ENCODE data around the gene CCDC6. TPM values are rescaled to one million over a fixed set of nuclear protein-coding genes. Genes with fewer than 3 reads are reported as not detected.

Gene CCDC6
- polyA plus RNA-seq, 3 donors: 4.2 to 13.5 (median 6.2) TPM

- no peaks in the 10 kb centered on the region for H3K36me3 Mint-ChIP-seq
- Histone ChIP-seq H3K4me3 (replicated peaks in 1 of 3; ENCODE audit: low read depth in 2 of 3, low read length in 3 of 3) (no peak overlapping the region), H2AFZ (ENCODE audit: insufficient read depth, low read depth, low read length, poor library complexity, severe bottlenecking) (no peak overlapping the region), H3K36me3 (replicated peaks in 1 of 2; ENCODE audit: control insufficient read depth in 1 of 2, insufficient read depth in 2 of 2, low read length in 2 of 2) (no peaks in the 10 kb centered on the region), H3K4me2 (replicated peaks; ENCODE audit: extremely low read depth, low read length, poor library complexity, severe bottlenecking) (no peak overlapping the region), H3K79me2 (ENCODE audit: insufficient read depth, low read length) (no peaks in the 10 kb centered on the region), H3K4me1 (ENCODE audit: control insufficient read depth in 1 of 2, insufficient read depth in 2 of 2, low read length in 2 of 2) (no peaks in the 10 kb centered on the region), H3K9me3 (replicated peaks in 1 of 2; ENCODE audit: control insufficient read depth in 1 of 2, insufficient read depth in 1 of 2, low read length in 2 of 2) (peaks cover 10 to 29% of the 10 kb centered on the region in 2 donors), H4K20me1 (ENCODE audit: insufficient read depth, low read length) (no peaks in the 10 kb centered on the region), H3K9ac (ENCODE audit: insufficient read depth, low read length, poor library complexity, severe bottlenecking) (no peak overlapping the region), H3K27me3 (ENCODE audit: control insufficient read depth in 2 of 2, insufficient read depth in 2 of 2, low read length in 2 of 2) (no peaks in the 10 kb centered on the region), H3K27ac (ENCODE audit: low read depth in 1 of 2, low read length in 2 of 2) (no peak overlapping the region)
- peaks cover 0 to 3% (median 2%) of the 10 kb centered on the region in 3 donors for H3K27me3 Mint-ChIP-seq (ENCODE audit: low read depth in 3 of 3)
- no peak for DNase-seq
- intact Hi-C loops (cut with micrococcal nuclease): no loop called here
- no peak overlapping the region for H3K27ac Mint-ChIP-seq
- WGBS (ENCODE audit: insufficient coverage): no CpG with 5 or more reads among the region's 2 CpGs
- no peak for TF ChIP-seq CTCF (IDR thresholded peaks at IDR 0.05)
- H3K4me3 Mint-ChIP-seq: no peak overlapping the region
- H3K9me3 Mint-ChIP-seq: peaks cover 16 to 32% (median 27%) of the 10 kb centered on the region in 7 donors
- no peaks in the 10 kb centered on the region for H3K4me1 Mint-ChIP-seq
Observed at GRCh38 chr10:59773088-59773487, 133.3 kb downstream of the CCDC6 start.

GRCh38 chr10:59771162-59771807, 135.1 kb downstream of the CCDC6 start:
- H2AFZ ChIP-seq (ENCODE audit: insufficient read depth, low read depth, low read length, poor library complexity, severe bottlenecking): no peak overlapping the region
- no peaks in the 10 kb centered on the region for H4K20me1 ChIP-seq (ENCODE audit: insufficient read depth, low read length)
- H3K4me1 Mint-ChIP-seq: no peaks in the 10 kb centered on the region
- H3K4me3 Mint-ChIP-seq: no peak overlapping the region
- H3K4me2 ChIP-seq (replicated peaks; ENCODE audit: extremely low read depth, low read length, poor library complexity, severe bottlenecking): no peak overlapping the region
- H3K79me2 ChIP-seq (ENCODE audit: insufficient read depth, low read length): no peaks in the 10 kb centered on the region
- peaks cover 3 to 18% of the 10 kb centered on the region in 2 donors for H3K9me3 ChIP-seq (replicated peaks in 1 of 2; ENCODE audit: control insufficient read depth in 1 of 2, insufficient read depth in 1 of 2, low read length in 2 of 2)
- H3K4me1 ChIP-seq (ENCODE audit: control insufficient read depth in 1 of 2, insufficient read depth in 2 of 2, low read length in 2 of 2): no peaks in the 10 kb centered on the region
- WGBS (ENCODE audit: insufficient coverage): 100% methylated on average over 1 of the region's 7 CpGs
- H3K27me3 ChIP-seq (ENCODE audit: control insufficient read depth in 2 of 2, insufficient read depth in 2 of 2, low read length in 2 of 2): no peaks in the 10 kb centered on the region
- no peak overlapping the region for H3K27ac ChIP-seq (ENCODE audit: low read depth in 1 of 2, low read length in 2 of 2)
- H3K27me3 Mint-ChIP-seq (ENCODE audit: low read depth in 3 of 3): peaks cover 0 to 3% (median 2%) of the 10 kb centered on the region in 3 donors
- no peak overlapping the region for H3K4me3 ChIP-seq (replicated peaks in 1 of 3; ENCODE audit: low read depth in 2 of 3, low read length in 3 of 3)
- TF ChIP-seq CTCF (IDR thresholded peaks at IDR 0.05): no peak
- H3K27ac Mint-ChIP-seq: no peak overlapping the region
- H3K36me3 Mint-ChIP-seq: no peaks in the 10 kb centered on the region
- DNase-seq: no peak
- no peaks in the 10 kb centered on the region for H3K36me3 ChIP-seq (replicated peaks in 1 of 2; ENCODE audit: control insufficient read depth in 1 of 2, insufficient read depth in 2 of 2, low read length in 2 of 2)
- peaks cover 8 to 19% (median 13%) of the 10 kb centered on the region in 7 donors for H3K9me3 Mint-ChIP-seq
- H3K9ac ChIP-seq (ENCODE audit: insufficient read depth, low read length, poor library complexity, severe bottlenecking): no peak overlapping the region
- intact Hi-C loops (cut with micrococcal nuclease): no loop called here
